ENCODE measurements around the gene RPS15. TPM values are rescaled to one million over a fixed set of nuclear protein-coding genes. Genes with fewer than 3 reads are reported as not detected.

RPS15 gene
- total and polyA plus RNA-seq, 9 of the 15 experiments (the other 6 are each of a cell fraction or from before 2014, with no cell fraction given) = 605 to 2,791 (median 957) TPM

DNA sequence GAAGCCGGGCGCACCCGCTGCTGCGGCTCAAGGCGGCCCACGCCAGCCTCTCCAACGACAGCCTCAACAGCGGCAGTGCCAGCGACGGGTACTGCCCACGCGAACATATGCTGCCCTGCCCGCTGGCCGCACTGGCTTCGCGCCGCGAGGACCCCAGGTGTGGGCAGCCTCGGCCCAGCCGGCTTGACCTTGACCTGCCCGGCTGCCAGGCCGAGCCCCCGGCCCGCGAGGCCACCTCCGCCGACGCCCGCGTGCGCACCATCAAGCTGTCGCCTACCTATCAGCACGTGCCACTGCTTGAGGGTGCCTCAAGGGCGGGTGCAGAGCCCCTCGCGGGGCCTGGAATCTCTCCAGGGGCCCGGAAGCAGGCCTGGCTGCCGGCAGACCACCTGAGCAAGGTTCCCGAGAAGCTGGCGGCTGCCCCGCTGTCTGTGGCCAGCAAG, 27.8 kb downstream of the RPS15 start:
- no peaks in the 10 kb centered on the region for H3K9me1 ChIP-seq (ENCODE audit: control insufficient read depth, insufficient read depth, low read length)
- peaks cover 3% of the 10 kb centered on the region for H4K20me1 ChIP-seq (replicated peaks; ENCODE audit: control insufficient read depth, insufficient read depth, low read length)
- no peak overlapping the region for H2AFZ ChIP-seq (ENCODE audit: low read depth, low read length)
- intact Hi-C loops (cut with micrococcal nuclease) (no loop called here), in situ Hi-C loops (cut with MboI) (no loop called here)
- H3K4me3 ChIP-seq = no peak overlapping the region
- BruUV-seq (replicated peaks) = no TSS peak
- no peaks in the 10 kb centered on the region; the same call in 2 of the 3 replicates for H3K36me3 ChIP-seq (ENCODE audit: control insufficient read depth, insufficient read depth, low read length)
- H3K27ac ChIP-seq (ENCODE audit: extremely low read depth, low read depth, low read length) = no peak overlapping the region
- no peaks in the 10 kb centered on the region for H3K27me3 ChIP-seq (ENCODE audit: control insufficient read depth in 2 of 2, insufficient read depth in 2 of 2, low read length in 2 of 2)
- H3K9me3 ChIP-seq (replicated peaks; ENCODE audit: control insufficient read depth, insufficient read depth, low read depth, low read length) = no peaks in the 10 kb centered on the region
- WGBS (ENCODE audit: insufficient coverage, low coverage, missing lambda C conversion rate) = 95% methylated on average over 23 of the region's 41 CpGs
- no peak overlapping the region for H3K9ac ChIP-seq (ENCODE audit: insufficient read depth in 1 of 2, low read depth in 2 of 2, low read length in 2 of 2)
- FAIRE-seq = no peak
- H3K4me2 ChIP-seq (ENCODE audit: insufficient read depth, low read length) = no peak overlapping the region
- H3K79me2 ChIP-seq (ENCODE audit: control insufficient read depth, insufficient read depth, low read length) = peaks cover 8% of the 10 kb centered on the region; the same call in 2 of the 3 replicates
- ATAC-seq = no peak
- H3K4me1 ChIP-seq (replicated peaks in 1 of 2; ENCODE audit: control insufficient read depth in 2 of 2, insufficient read depth in 2 of 2, low read length in 2 of 2) = peaks cover under 1 to 54% of the 10 kb centered on the region in 2 experiments; a peak in 3 of 5 replicates
- DNase-seq (ENCODE audit: extremely low read depth in 1 of 4, low spot score in 3 of 4) = no peak
- POLR2A ChIA-PET = interaction anchor here (0.6 to 1.6 kb wide), 4 partner anchors 10 to 799 kb away, joined by 3 to 8 read pairs (median 5); no protein-coding TSS in a partner anchor
- CTCF ChIA-PET (ENCODE audit: low intra/inter-chr PET ratio) = no interaction called here
- TF ChIP-seq RBFOX2 (IDR thresholded peaks at IDR 0.05; ENCODE audit: low read depth, low read length) = 0 out of 2 replicates have a peak, but pooled peaks have one; percentile 21
- no peak for TF ChIP-seq PHB2 (IDR thresholded peaks at IDR 0.05; ENCODE audit: low read depth)
- 0 out of 2 replicates have a peak, but pooled peaks have one; percentile 11 for TF ChIP-seq POLR2G (IDR thresholded peaks at IDR 0.05; ENCODE audit: low read depth, low read length)
- TF ChIP-seq HNRNPL (IDR thresholded peaks at IDR 0.05; ENCODE audit: low read depth, low read length) = peak; percentile 89

- ChIA-PET POLR2A (interaction anchor here (0.6 to 1.2 kb wide), 4 partner anchors 11 to 800 kb away, joined by 3 to 8 read pairs (median 4); no protein-coding TSS in a partner anchor), CTCF (ENCODE audit: low intra/inter-chr PET ratio) (no interaction called here)
- no peak for FAIRE-seq
These were observed 28.4 kb downstream of the RPS15 start for GRCh38 chr19:1466461-1467214.

More at GRCh38 chr19:1466461-1467214, 28.4 kb downstream of the RPS15 start:
- Histone ChIP-seq H3K9ac (ENCODE audit: insufficient read depth in 1 of 2, low read depth in 2 of 2, low read length in 2 of 2) (no peak overlapping the region; a peak in 1 of 4 replicates), H3K4me3 (no peak overlapping the region), H3K4me2 (ENCODE audit: insufficient read depth, low read length) (no peak overlapping the region), H2AFZ (ENCODE audit: low read depth, low read length) (no peak overlapping the region), H3K27me3 (ENCODE audit: control insufficient read depth in 2 of 2, insufficient read depth in 2 of 2, low read length in 2 of 2) (no peaks in the 10 kb centered on the region), H3K79me2 (ENCODE audit: control insufficient read depth, insufficient read depth, low read length) (peaks cover 13% of the 10 kb centered on the region; the same call in 2 of the 3 replicates), H3K9me1 (ENCODE audit: control insufficient read depth, insufficient read depth, low read length) (no peaks in the 10 kb centered on the region), H4K20me1 (replicated peaks; ENCODE audit: control insufficient read depth, insufficient read depth, low read length) (peaks cover 8% of the 10 kb centered on the region), H3K27ac (ENCODE audit: extremely low read depth, low read depth, low read length) (no peak overlapping the region), H3K36me3 (ENCODE audit: control insufficient read depth, insufficient read depth, low read length) (no peaks in the 10 kb centered on the region), H3K4me1 (replicated peaks in 1 of 2; ENCODE audit: control insufficient read depth in 2 of 2, insufficient read depth in 2 of 2, low read length in 2 of 2) (peaks cover 6 to 56% of the 10 kb centered on the region in 2 experiments; a peak in 4 of 5 replicates), H3K9me3 (replicated peaks; ENCODE audit: control insufficient read depth, insufficient read depth, low read depth, low read length) (no peaks in the 10 kb centered on the region)
- DNase-seq (ENCODE audit: extremely low read depth in 1 of 4, low spot score in 3 of 4) (no peak), ATAC-seq (no peak)
- in situ Hi-C loops (cut with MboI) = no loop called here
- intact Hi-C loops (cut with micrococcal nuclease) = no loop called here
- 98% methylated on average over 39 of the region's 70 CpGs for WGBS (ENCODE audit: insufficient coverage, low coverage, missing lambda C conversion rate)
- TF ChIP-seq HNRNPL (IDR thresholded peaks at IDR 0.05; ENCODE audit: low read depth, low read length) (0 out of 2 replicates have a peak, but pooled peaks have one; percentile 15), POLR2G (IDR thresholded peaks at IDR 0.05; ENCODE audit: low read depth, low read length) (peak; percentile 22; the same call in 1 of the 2 replicates), PCBP1 (IDR thresholded peaks at IDR 0.05; ENCODE audit: low read depth, low read length, poor library complexity, severe bottlenecking) (no peak)
- BruUV-seq (replicated peaks) = no TSS peak

Data from K562 (cell line).